ENCODE measurements around the gene LRRC63.
A peak's percentile ranks its signal among the peaks of the same experiment; 100 is the strongest.
"Not testable (repeated sequence)": the region's sequence is repeated elsewhere in the genome, so short reads cannot be mapped to it uniquely, and the experiment has no call there.

LRRC63 gene

GRCh38 chr13:46181840-46182490, 29.8 kb upstream of the LRRC63 start, which contains the start of gene LCP1:
LCP1 (minus strand) TSS chr13:46182177; CDS start chr13:46159662, 22,515 bp downstream.
- peak; percentile 60 to 69 for DNase-seq (ENCODE audit: low read depth in 2 of 2)

GRCh38 chr13:46182491-46182877, 29.2 kb upstream of the LRRC63 start:
- DNase-seq (ENCODE audit: low read depth in 2 of 2) = no peak

GRCh38 chr13:46183018-46183946, 28.4 kb upstream of the LRRC63 start:
- DNase-seq (ENCODE audit: low read depth in 2 of 2) = no peak

DNA sequence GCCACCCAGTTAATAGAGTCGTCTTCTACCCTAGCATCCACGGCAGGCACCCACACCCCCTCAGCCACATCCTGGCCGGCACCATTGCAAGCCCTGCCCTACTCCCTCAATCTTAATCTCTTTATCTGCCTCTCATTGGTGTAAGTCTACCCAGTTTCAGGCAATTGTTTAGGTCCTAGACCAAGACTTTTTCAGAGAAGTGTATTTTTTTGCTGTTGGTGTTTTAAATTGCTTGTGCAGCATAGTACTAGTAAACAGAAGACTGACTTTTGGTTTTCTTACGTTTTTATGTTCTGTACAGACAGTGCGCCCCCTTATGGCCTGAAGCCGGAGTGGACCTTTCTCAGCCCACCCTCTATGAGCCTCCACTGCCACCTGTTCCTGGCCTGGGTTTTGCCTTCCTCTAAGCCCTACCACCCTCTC, 27.4 kb upstream of the LRRC63 start:
- peak; percentile 57 to 61 for DNase-seq (ENCODE audit: low read depth in 2 of 2)

DNA sequence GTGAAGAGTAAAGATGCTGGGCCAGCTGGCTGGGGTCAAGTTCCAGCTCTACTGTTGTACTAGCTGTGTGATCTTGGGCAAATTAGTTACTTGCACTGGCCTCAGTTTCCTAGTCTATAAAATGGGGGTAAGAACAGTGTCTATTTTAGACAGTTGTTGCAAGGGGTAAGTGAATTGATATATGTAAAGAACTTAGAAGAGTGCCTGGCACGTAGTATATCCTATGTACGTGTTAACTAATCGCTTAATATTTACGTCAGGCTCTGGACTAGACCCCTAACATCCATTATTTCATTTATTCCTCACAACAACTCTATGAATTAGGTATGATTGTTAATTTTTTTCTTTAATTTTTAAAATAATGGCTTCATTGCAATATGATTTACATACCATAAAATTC, 26.1 kb upstream of the LRRC63 start:
- DNase-seq (ENCODE audit: low read depth in 2 of 2) = no peak

GRCh38 chr13:46192412-46192811, 19.3 kb upstream of the LRRC63 start:
- DNase-seq (ENCODE audit: low read depth in 2 of 2) = no peak

DNA sequence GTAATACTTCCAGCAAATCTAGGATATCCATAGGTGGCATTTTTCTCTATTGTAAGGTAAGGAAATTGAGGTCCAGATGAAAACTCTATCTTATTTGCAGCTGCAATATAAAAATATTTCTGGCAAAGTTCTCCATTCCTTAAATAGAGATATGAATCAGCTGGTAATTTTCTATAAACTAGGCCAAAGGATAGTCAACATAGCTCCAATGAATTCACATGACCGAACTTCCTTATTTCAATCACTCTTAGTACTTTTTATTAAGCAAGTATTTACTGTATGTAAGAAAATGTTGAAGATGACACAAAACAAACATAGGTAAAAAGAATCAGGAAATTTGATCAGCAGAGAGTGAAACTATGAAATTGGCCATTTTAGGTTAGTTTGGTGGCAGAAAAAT, 16.7 kb upstream of the LRRC63 start:
- no peak for DNase-seq (ENCODE audit: low read depth in 2 of 2)

DNA sequence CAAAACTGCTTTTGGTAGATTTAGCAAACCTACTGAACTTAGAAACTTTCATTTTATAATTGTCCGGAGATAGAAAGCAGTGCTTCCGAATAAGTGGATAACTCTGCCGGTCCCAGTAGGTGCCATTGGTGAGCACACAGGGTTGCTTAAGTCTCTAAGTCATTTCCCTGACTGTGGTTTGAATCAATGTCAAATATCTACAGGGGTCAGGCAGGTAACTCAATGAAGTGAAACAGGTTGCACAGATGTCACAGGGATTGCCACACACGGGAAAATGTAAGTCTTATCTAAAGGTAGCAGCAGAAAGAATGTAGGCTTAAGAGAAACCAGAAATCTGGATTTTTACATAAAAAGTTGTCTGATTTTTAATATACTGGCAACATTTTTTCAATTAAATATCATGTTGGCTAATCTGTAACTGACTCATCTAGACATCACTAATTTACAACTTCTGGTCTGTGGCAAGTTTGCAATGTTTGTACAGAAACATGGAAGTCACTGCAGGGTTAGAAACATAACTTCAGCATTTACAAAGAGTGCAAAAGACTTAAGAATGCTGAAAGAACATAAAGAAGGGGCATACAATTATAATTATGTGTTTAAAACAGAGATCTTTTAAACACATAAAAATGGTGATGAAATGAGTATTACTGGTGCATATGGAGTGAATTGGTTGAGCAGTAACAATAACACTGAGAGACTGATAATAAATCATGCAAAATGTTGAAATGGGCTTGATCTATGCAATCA, 14.3 kb upstream of the LRRC63 start:
- DNase-seq (ENCODE audit: low read depth in 2 of 2) = no peak

DNA sequence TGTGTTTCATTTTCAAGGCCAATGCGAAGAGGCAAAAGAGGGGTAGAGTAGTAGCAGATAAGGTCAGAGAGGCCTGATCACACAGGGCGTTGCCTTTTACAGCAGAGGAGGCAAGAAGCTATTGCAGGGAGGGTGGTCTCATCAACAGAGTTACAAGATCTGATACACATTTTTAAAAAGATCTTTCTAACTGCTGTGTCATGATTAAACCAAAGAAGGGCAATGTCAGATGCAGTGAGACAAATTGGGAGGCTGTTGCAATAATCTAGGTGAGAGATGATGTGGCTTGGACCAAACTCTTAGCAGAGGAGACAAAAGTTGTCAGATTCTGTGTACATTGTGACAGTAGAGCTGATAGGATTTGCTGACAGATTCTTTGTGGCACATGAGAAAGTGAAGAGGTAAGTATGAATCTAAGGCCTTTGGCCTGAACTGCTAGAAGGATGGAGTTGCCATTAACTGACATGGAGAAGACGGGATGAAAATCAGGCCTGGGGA, 13.0 kb upstream of the LRRC63 start:
- DNase-seq (ENCODE audit: low read depth in 2 of 2) = no peak

- no peak for DNase-seq (ENCODE audit: low read depth in 2 of 2)
These were observed 9.4 kb upstream of the LRRC63 start for GRCh38 chr13:46202188-46202795.

- DNase-seq (ENCODE audit: low read depth in 2 of 2) = no peak
These were observed 8.8 kb upstream of the LRRC63 start for GRCh38 chr13:46202966-46203365.

- DNase-seq (ENCODE audit: low read depth in 2 of 2) = no peak
These were observed 5.6 kb upstream of the LRRC63 start for GRCh38 chr13:46206143-46206542.

DNA sequence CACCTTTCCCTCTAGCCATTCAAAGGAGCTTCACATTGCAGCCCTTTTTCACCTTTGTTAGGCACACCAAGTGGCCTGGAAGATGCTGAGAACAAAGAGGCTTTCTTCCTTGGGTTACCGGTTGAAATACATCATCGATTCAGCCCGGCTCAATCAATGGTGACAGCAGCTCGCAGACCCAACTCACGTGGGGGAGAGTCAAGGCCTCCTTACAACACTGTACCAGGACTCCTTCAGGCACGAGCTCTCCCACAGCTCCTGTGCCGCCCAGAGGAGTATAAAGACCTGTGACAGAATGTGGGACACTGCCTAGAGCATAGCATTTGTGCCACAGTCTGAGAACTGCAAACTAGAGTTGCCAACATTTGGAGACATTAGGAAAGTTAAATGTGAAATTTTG, 3.9 kb upstream of the LRRC63 start:
- DNase-seq (ENCODE audit: low read depth in 2 of 2) = no peak

DNA sequence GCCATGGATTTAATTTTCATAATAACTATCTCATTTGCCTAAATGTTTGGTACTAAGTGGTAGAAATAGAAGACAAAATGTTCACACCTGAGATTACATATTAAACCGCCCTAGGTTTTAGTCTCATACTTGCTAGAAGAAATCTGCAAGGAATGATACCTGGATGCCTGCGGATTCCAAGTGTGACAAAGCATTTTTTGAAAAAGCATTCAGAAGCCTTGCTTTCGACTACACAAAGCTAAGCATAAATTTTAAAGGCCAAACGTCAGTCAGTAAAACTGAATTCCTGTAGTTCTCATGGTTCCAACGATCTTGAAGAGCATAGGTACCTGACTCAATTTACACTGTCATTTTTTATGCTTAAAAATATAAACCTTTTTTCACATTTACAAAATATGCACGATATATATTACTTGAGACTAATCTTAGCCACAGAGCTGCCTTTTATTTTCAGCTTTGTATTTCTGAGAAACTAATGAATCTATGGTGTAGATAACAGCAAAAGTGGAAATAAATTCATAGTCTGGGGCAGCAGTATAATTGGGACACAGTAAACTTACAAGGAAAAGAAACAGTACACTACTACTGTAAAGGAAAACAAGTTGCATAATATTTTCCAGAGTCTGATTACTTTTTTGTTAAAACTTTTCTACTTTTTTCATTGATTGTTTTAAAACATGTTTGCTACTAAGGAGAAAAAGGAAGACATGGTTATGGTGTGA, 1.2 kb upstream of the LRRC63 start:
- DNase-seq (ENCODE audit: low read depth in 2 of 2) = no peak

DNA sequence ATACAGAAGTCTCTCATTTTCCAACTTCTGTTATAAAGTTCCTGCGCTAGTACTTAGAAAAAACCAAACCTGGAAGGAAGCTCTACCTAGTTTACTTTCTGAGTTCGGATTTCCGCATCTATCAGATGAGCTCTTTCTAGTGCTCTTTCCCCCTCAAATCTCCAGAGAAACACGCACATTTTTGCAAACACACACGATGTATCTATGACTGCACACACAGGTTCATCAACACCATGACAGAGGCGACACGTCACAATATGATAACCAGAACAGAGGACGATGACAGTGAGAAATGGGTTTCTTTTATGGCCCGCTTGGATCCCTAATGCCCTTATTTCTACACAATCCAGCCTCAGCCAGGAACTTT, 629 bp upstream of the LRRC63 start:
- DNase-seq (ENCODE audit: low read depth in 2 of 2) = no peak

- DNase-seq (ENCODE audit: low read depth in 2 of 2) = no peak
These were observed 1.5 kb downstream of the LRRC63 start for GRCh38 chr13:46213242-46213641.

DNA sequence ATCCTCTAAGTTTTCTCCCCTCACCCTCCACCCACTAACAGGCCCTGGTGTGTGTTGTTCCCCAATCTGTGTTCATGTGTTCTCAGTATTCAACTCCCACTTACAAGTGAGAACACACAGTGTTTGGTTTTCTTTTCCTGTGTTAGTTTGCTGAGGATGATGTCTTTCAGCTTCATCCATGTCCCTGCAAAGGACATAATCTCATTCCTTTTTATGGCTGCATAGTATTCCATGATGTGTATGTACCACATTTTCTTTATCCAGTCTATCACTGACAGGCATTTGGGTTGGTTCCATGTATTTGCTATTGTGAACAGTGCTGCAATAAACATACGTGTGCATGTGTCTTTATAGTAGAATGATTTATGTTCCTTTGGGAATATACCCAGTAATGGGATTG, 3.0 kb downstream of the LRRC63 start:
- not testable (repeated sequence) for DNase-seq (ENCODE audit: low read depth in 2 of 2)

DNA sequence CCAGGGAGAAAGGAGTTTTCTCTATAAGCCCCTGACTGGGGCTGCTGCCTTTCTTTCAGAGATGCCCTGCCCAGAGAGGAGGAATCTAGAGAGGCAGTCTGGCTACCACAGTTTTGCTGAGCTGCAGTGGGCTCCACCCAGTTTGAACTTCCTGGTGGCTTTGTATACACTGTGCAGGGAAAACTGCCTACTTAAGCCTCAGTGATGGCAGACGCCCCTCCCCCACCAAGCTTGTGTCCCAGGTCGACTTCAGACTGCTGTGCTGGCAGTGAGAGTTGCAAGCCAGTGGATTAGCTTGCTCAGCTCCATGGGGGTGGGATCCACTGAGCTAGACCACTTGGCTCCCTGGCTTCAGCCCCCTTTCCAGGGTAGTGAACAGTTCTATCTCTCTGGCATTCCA, 8.5 kb downstream of the LRRC63 start:
- not testable (repeated sequence) for DNase-seq (ENCODE audit: low read depth in 2 of 2)

DNA sequence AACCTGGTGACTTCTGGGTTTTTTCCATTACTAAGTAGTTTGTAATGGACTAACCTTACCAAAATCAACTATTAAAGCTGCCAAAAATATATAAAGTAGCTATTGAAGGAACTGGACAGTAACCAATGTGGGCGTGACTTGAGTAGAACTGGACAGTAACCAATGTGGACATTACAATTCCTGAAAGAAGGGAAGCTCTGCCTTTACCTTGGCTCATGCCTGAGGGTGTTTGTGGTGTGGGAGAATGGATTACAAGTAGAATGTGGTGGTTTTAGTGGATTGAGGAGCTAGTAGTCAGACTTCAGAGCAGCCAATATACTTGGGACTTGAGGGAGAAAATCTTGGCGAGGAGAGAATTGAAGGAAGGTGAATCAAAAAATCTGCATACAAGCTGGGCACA, 17.5 kb downstream of the LRRC63 start:
- no peak for DNase-seq (ENCODE audit: low read depth in 2 of 2)

- no peak for DNase-seq (ENCODE audit: low read depth in 2 of 2)
These were observed 20.6 kb downstream of the LRRC63 start for GRCh38 chr13:46232281-46232680.

DNA sequence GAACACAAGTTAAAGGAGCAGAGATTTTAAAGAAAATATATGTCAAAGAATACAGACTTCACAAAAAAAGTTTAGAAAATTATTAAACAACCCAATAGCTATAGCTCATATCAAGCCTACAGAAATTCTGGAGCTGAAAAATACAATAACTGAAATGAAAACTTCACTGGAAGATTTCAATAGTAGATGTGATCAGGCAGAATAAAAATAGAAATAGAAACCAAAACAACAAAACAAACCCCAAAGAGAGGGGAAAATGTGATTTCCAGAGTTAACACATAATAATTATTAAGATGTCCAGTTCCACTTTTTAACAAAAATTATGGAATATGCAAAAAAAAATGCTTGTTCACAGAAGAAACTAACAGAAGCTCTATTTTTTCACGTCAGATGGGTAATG, 23.6 kb downstream of the LRRC63 start:
- no peak for DNase-seq (ENCODE audit: low read depth in 2 of 2)

All from stimulated activated CD8-positive, alpha-beta memory T cell treated with anti-CD3 and anti-CD28 coated beads, Interleukin-15, amount 100 ng/mL, for 48 hours (primary cell).